H9 (cell line): ENCODE results near the gene KPNA1. TPM values are rescaled to one million over a fixed set of nuclear protein-coding genes. Genes with fewer than 3 reads are reported as not detected.

Experiments
- DNase-seq: peaks from one replicate; pipeline ENCODE4 v3.0.0-alpha.2; 2017
- H2AFZ ChIP-seq: one replicate; pipeline ENCODE4 v1.6.1; 2013; ENCODE audit warnings: mild to moderate bottlenecking, low read length, control low read depth, moderate library complexity
- H2AK5ac ChIP-seq: 2 replicates; pipeline ENCODE4 v1.6.1; 2013; ENCODE audit warnings: low read length, control low read depth, mixed read lengths; ENCODE audit not compliant: insufficient read length
- H2BK120ac ChIP-seq: one replicate; pipeline ENCODE4 v1.6.1; 2013; ENCODE audit warnings: low read depth, mild to moderate bottlenecking, low read length, control low read depth, inconsistent platforms; ENCODE audit not compliant: poor library complexity, severe bottlenecking
- H2BK12ac ChIP-seq: 2 replicates; pipeline ENCODE4 v1.6.1; 2013; ENCODE audit warnings: low read length, control low read depth, mixed read lengths, low read depth; ENCODE audit not compliant: insufficient read length
- H2BK15ac ChIP-seq: 2 replicates; pipeline ENCODE4 v1.6.1; 2013; ENCODE audit warnings: low read depth, low read length, control low read depth
- H2BK20ac ChIP-seq: one replicate; pipeline ENCODE4 v1.6.1; 2013; ENCODE audit warnings: low read depth, mild to moderate bottlenecking, low read length, control low read depth, inconsistent platforms; ENCODE audit not compliant: poor library complexity, severe bottlenecking
- H2BK5ac ChIP-seq: 2 replicates; pipeline ENCODE4 v1.6.1; 2013; ENCODE audit warnings: low read length, control low read depth, mixed read lengths; ENCODE audit not compliant: insufficient read length
- H3K14ac ChIP-seq: 2 replicates; pipeline ENCODE4 v1.6.1; 2013; ENCODE audit warnings: low read length, control low read depth; ENCODE audit not compliant: insufficient read depth
- H3K18ac ChIP-seq: 2 replicates; pipeline ENCODE4 v1.6.1; 2013; ENCODE audit warnings: low read depth, mild to moderate bottlenecking, mixed read lengths, low read length, control low read depth; ENCODE audit not compliant: insufficient read length
- H3K23ac ChIP-seq: 2 replicates; pipeline ENCODE4 v1.6.1; 2013; ENCODE audit warnings: low read length, control low read depth, mixed read lengths, low read depth; ENCODE audit not compliant: insufficient read length
- H3K23me2 ChIP-seq: 2 replicates; pipeline ENCODE4 v1.6.1; 2013; ENCODE audit warnings: low read depth, mild to moderate bottlenecking, mixed read lengths, low read length, control low read depth; ENCODE audit not compliant: insufficient read length, poor library complexity, severe bottlenecking
- H3K27ac ChIP-seq: 2 replicates; pipeline ENCODE4 v1.5.1; 2013; ENCODE audit warnings: low read length, control low read depth, mixed read lengths, low read depth; ENCODE audit not compliant: insufficient read length
- H3K27me3 ChIP-seq: 2 replicates; pipeline ENCODE4 v1.6.1; 2013; ENCODE audit warnings: low read length, control low read depth, inconsistent platforms; ENCODE audit not compliant: insufficient read depth
- H3K4ac ChIP-seq: 2 replicates; pipeline ENCODE4 v1.6.1; 2013; ENCODE audit warnings: low read depth, mild to moderate bottlenecking, control low read depth, inconsistent platforms, low read length, moderate library complexity
- H3K4me1 ChIP-seq: 2 replicates; pipeline ENCODE4 v1.6.1; 2013; ENCODE audit warnings: low read length, control low read depth, inconsistent platforms; ENCODE audit not compliant: insufficient read depth
- H3K4me2 ChIP-seq: 2 replicates; pipeline ENCODE4 v1.6.1; 2013; ENCODE audit warnings: low read length, control low read depth, mixed read lengths; ENCODE audit not compliant: insufficient read length, insufficient read depth
- H3K56ac ChIP-seq: 2 replicates; pipeline ENCODE4 v1.6.1; 2013; ENCODE audit warnings: low read depth, mild to moderate bottlenecking, mixed read lengths, low read length, control low read depth; ENCODE audit not compliant: insufficient read length
- H3K79me1 ChIP-seq: 2 replicates; pipeline ENCODE4 v1.6.1; 2013; ENCODE audit warnings: low read depth, mild to moderate bottlenecking, moderate library complexity, low read length, control low read depth, inconsistent platforms; ENCODE audit not compliant: insufficient read depth, poor library complexity, severe bottlenecking
- H3K79me2 ChIP-seq: 2 replicates; pipeline ENCODE4 v1.6.1; 2013; ENCODE audit warnings: low read length, control low read depth, inconsistent platforms; ENCODE audit not compliant: insufficient read depth
- H3K9ac ChIP-seq: 2 replicates; pipeline ENCODE4 v1.6.1; 2013; ENCODE audit warnings: low read length, control low read depth, mixed read lengths; ENCODE audit not compliant: insufficient read length; ENCODE audit errors: extremely low read depth
- H3K9me3 ChIP-seq: one replicate; pipeline ENCODE4 v1.6.1; 2013; ENCODE audit warnings: low read depth, low read length, inconsistent platforms; ENCODE audit not compliant: control insufficient read depth
- H3T11ph ChIP-seq: one replicate; pipeline ENCODE4 v1.6.1; 2013; ENCODE audit warnings: mild to moderate bottlenecking, low read length, control low read depth, inconsistent platforms
- H4K20me1 ChIP-seq: one replicate; pipeline ENCODE4 v1.6.1; 2013; ENCODE audit not compliant: control insufficient read depth, insufficient read length, insufficient read depth
- H4K5ac ChIP-seq: 2 replicates; pipeline ENCODE4 v1.6.1; 2013; ENCODE audit warnings: low read depth, mild to moderate bottlenecking, mixed read lengths, low read length, control low read depth; ENCODE audit not compliant: insufficient read length
- H4K8ac ChIP-seq: replicated peaks from 2 replicates; pipeline ENCODE4 v1.6.1; 2013; ENCODE audit warnings: low read length, control low read depth, mixed read lengths, low read depth; ENCODE audit not compliant: insufficient read length
- H4K91ac ChIP-seq: 2 replicates; pipeline ENCODE4 v1.6.1; 2013; ENCODE audit warnings: low read depth, mild to moderate bottlenecking, moderate library complexity, mixed read lengths, low read length, control low read depth; ENCODE audit not compliant: insufficient read length
- H3K27ac Mint-ChIP-seq, 3 experiments: 2 replicates in 2 of 3; 3 replicates in 1 of 3; pipeline ENCODE4 v1.8.0; 2020 to 2021; ENCODE audit warnings: mixed read lengths in 3 of 3, mild to moderate bottlenecking in 1 of 3, moderate library complexity in 1 of 3
- H3K27me3 Mint-ChIP-seq: 2 replicates; pipeline ENCODE4 v1.8.0; 2021; ENCODE audit warnings: low read depth, mild to moderate bottlenecking, moderate library complexity, mixed read lengths
- H3K36me3 Mint-ChIP-seq, 3 experiments: 2 replicates in 2 of 3; 3 replicates in 1 of 3; pipeline ENCODE4 v1.8.0; 2020 to 2021; ENCODE audit warnings: low read depth in 3 of 3, mixed read lengths in 3 of 3; ENCODE audit not compliant: insufficient read depth in 1 of 3
- H3K4me1 Mint-ChIP-seq, 2 experiments: 2 replicates each; pipeline ENCODE4 v1.8.0; 2020; ENCODE audit warnings: mixed read lengths in 2 of 2
- H3K4me3 Mint-ChIP-seq, 2 experiments: 2 replicates in 1 of 2; 3 replicates in 1 of 2; pipeline ENCODE4 v1.8.0; 2020 to 2021; ENCODE audit warnings: mild to moderate bottlenecking in 2 of 2, mixed read lengths in 2 of 2, moderate library complexity in 1 of 2
- H3K9me3 Mint-ChIP-seq, 2 experiments: 2 replicates in 1 of 2; 3 replicates in 1 of 2; pipeline ENCODE4 v1.8.0; 2020; ENCODE audit warnings: mild to moderate bottlenecking in 2 of 2, mixed read lengths in 2 of 2, moderate library complexity in 1 of 2
- CTCF ChIP-seq: fragments of 200-600 bp; sonication (generic); conservative IDR thresholded peaks from 3 replicates; pipeline ENCODE4 v1.8.0; 2021; ENCODE audit warnings: antibody characterized with exemption, mild to moderate bottlenecking
- WGBS: extraction: QIAGEN DNeasy Blood & Tissue Kit; methylation state at CpG from one replicate; pipeline ENCODE4 v1.1.7; 2013; ENCODE audit warnings: missing lambda C conversion rate, low lambda C conversion rate, mixed read lengths; ENCODE audit not compliant: insufficient read length; ENCODE audit errors: extremely low coverage; 5-methylcytosine and 5-hydroxymethylcytosine counted together
- total RNA-seq: library from RNA; stranded (reverse); gene quantifications from 2 replicates; pipeline ENCODE4 v1.2.1, GENCODE V29; 2021

Gene KPNA1
- total RNA-seq, 1 experiment from 2014 or later, result 71.7 TPM

- 0 out of 7 replicates have a peak overlapping the region, but pooled peaks of 1 of the 3 experiments have one; percentile 74 for H3K27ac Mint-ChIP-seq
- TF ChIP-seq CTCF, result peak; percentile 68
Measured at GRCh38 chr3:122560680-122561079, 45.9 kb upstream of the KPNA1 start.

More at GRCh38 chr3:122560680-122561079, 45.9 kb upstream of the KPNA1 start:
- H2BK120ac ChIP-seq, result no peak overlapping the region
- no peak overlapping the region for H3K4ac ChIP-seq
- H3T11ph ChIP-seq, result no peak overlapping the region
- no peak overlapping the region for H2BK20ac ChIP-seq
- no peaks in the 10 kb centered on the region for H4K20me1 ChIP-seq
- H3K4me2 ChIP-seq, result no peak overlapping the region
- H2BK5ac ChIP-seq, result no peak overlapping the region
- no peak overlapping the region for H3K23ac ChIP-seq
- no peak overlapping the region for H3K18ac ChIP-seq
- no peak overlapping the region for H2BK12ac ChIP-seq
- H3K79me1 ChIP-seq, result no peaks in the 10 kb centered on the region
- no peaks in the 10 kb centered on the region for H3K9me3 ChIP-seq
- no peak overlapping the region for H3K56ac ChIP-seq
- H4K5ac ChIP-seq, result no peak overlapping the region
- no peak overlapping the region for H4K91ac ChIP-seq
- peaks cover 3% of the 10 kb centered on the region; the same call in 1 of the 2 replicates for H3K27me3 Mint-ChIP-seq
- no peak overlapping the region for H2BK15ac ChIP-seq
- no peak overlapping the region for H3K4me3 Mint-ChIP-seq
- H2AK5ac ChIP-seq, result no peak overlapping the region
- WGBS, result no CpG with 5 or more reads among the region's 1 CpG
- no peaks in the 10 kb centered on the region for H3K27me3 ChIP-seq
- peaks cover 17 to 28% of the 10 kb centered on the region in 2 experiments for H3K4me1 Mint-ChIP-seq
- no peaks in the 10 kb centered on the region for H3K79me2 ChIP-seq
- no peak overlapping the region for H3K14ac ChIP-seq
- no peak overlapping the region for H3K9ac ChIP-seq
- no peak overlapping the region for H2AFZ ChIP-seq
- no peaks in the 10 kb centered on the region for H3K9me3 Mint-ChIP-seq
- H3K4me1 ChIP-seq, result peaks cover 9% of the 10 kb centered on the region
- no peak overlapping the region for H4K8ac ChIP-seq
- no peaks in the 10 kb centered on the region for H3K23me2 ChIP-seq
- no peak for DNase-seq
- H3K36me3 Mint-ChIP-seq, result no peaks in the 10 kb centered on the region; a peak in 1 of 7 replicates
- no peak overlapping the region for H3K27ac ChIP-seq
